NCI-H128 (cell line): Measurements from ENCODE around the gene SPAG6.
"Not testable (repeated sequence)": the region's sequence is repeated elsewhere in the genome, so short reads cannot be mapped to it uniquely, and the experiment has no call there.

Source experiments
- DNase-seq: peaks from one replicate; lab custom pipeline; 2025; ENCODE audit not compliant: unreplicated experiment; lab: John Stamatoyannopoulos, UW

Gene SPAG6

GRCh38 chr10:22370320-22370719 is 25.0 kb downstream of the SPAG6 start:
- DNase-seq = no peak

GRCh38 chr10:22372298-22372697 is 27.0 kb downstream of the SPAG6 start:
- no peak for DNase-seq

- no peak for DNase-seq
These were observed 27.6 kb downstream of the SPAG6 start for GRCh38 chr10:22372917-22373316.

- no peak for DNase-seq
These were observed 29.3 kb downstream of the SPAG6 start for GRCh38 chr10:22374489-22375126.

- DNase-seq = no peak
These were observed 33.8 kb downstream of the SPAG6 start for GRCh38 chr10:22379059-22379458.

- DNase-seq = no peak
These were observed 36.0 kb downstream of the SPAG6 start for GRCh38 chr10:22381262-22381661.

- DNase-seq = no peak
These were observed 41.2 kb downstream of the SPAG6 start for GRCh38 chr10:22386503-22386902.

GRCh38 chr10:22389856-22390589 is 44.7 kb downstream of the SPAG6 start:
- no peak for DNase-seq

GRCh38 chr10:22391600-22391999 is 46.3 kb downstream of the SPAG6 start:
- no peak for DNase-seq

GRCh38 chr10:22396195-22396594 is 50.9 kb downstream of the SPAG6 start:
- DNase-seq = not testable (repeated sequence)

GRCh38 chr10:22406916-22407315 is 61.6 kb downstream of the SPAG6 start:
- not testable (repeated sequence) for DNase-seq

GRCh38 chr10:22410394-22410793 is 65.1 kb downstream of the SPAG6 start:
- no peak for DNase-seq

GRCh38 chr10:22410846-22411245 is 65.5 kb downstream of the SPAG6 start:
- no peak for DNase-seq

GRCh38 chr10:22414146-22414545 is 68.8 kb downstream of the SPAG6 start:
- DNase-seq = no peak

- no peak for DNase-seq
These were observed 69.8 kb downstream of the SPAG6 start for GRCh38 chr10:22415072-22415471.

GRCh38 chr10:22417736-22418268 is 72.5 kb downstream of the SPAG6 start:
- no peak for DNase-seq

GRCh38 chr10:22420787-22421517 is 75.7 kb downstream of the SPAG6 start:
- no peak for DNase-seq

- no peak for DNase-seq
These were observed 81.4 kb downstream of the SPAG6 start for GRCh38 chr10:22426653-22427052.

GRCh38 chr10:22427101-22427500 is 81.8 kb downstream of the SPAG6 start:
- no peak for DNase-seq

GRCh38 chr10:22427890-22428571 is 82.7 kb downstream of the SPAG6 start:
- DNase-seq = peak; percentile 71

GRCh38 chr10:22429146-22429545 is 83.8 kb downstream of the SPAG6 start:
- no peak for DNase-seq
